GM23338 (cell line): ENCODE results near the gene FIP1L1. TPM values are rescaled to one million over a fixed set of nuclear protein-coding genes. Genes with fewer than 3 reads are reported as not detected.

Experiments used
- ATAC-seq: fragments of 200-7000 bp; cut with Tn5 transposase; 3 replicates; pipeline ENCODE4 v1.9.1; 2020
- DNase-seq: peaks from one replicate; pipeline ENCODE4 v3.0.0-alpha.2; 2015; ENCODE audit warnings: low spot score
- H2AFZ ChIP-seq: fragments of 200-600 bp; sonication (generic); 2 replicates; pipeline ENCODE4 v1.8.0; 2016; ENCODE audit warnings: antibody characterized with exemption, mild to moderate bottlenecking, moderate library complexity
- H3F3A ChIP-seq: fragments of 200-600 bp; sonication (generic); replicated peaks from 2 replicates; pipeline ENCODE4 v1.8.0; 2017; ENCODE audit warnings: antibody characterized with exemption, mixed run types, low read depth
- H3K27ac ChIP-seq: fragments of 200-600 bp; sonication (generic); 2 replicates; pipeline ENCODE4 v1.6.1; 2016; ENCODE audit warnings: low read depth
- H3K27me3 ChIP-seq: fragments of 200-600 bp; sonication (generic); 2 replicates; pipeline ENCODE4 v1.8.0; 2016; ENCODE audit warnings: mild to moderate bottlenecking, mixed run types, moderate library complexity; ENCODE audit not compliant: insufficient read depth
- H3K36me3 ChIP-seq: fragments of 200-600 bp; sonication (generic); 2 replicates; pipeline ENCODE4 v1.8.0; 2016; ENCODE audit warnings: mild to moderate bottlenecking; ENCODE audit not compliant: insufficient read depth
- H3K4me1 ChIP-seq: fragments of 200-600 bp; sonication (generic); 2 replicates; pipeline ENCODE4 v1.8.0; 2016; ENCODE audit warnings: mild to moderate bottlenecking, moderate library complexity; ENCODE audit not compliant: insufficient read depth
- H3K4me2 ChIP-seq: fragments of 200-600 bp; sonication (generic); 2 replicates; pipeline ENCODE4 v1.7.1; 2017; ENCODE audit warnings: mixed run types
- H3K4me3 ChIP-seq: fragments of 200-600 bp; sonication (generic); 2 replicates; pipeline ENCODE4 v1.6.1; 2016; ENCODE audit warnings: mixed run types
- H3K79me2 ChIP-seq: fragments of 200-600 bp; sonication (generic); replicated peaks from 2 replicates; pipeline ENCODE4 v1.8.0; 2017; ENCODE audit warnings: mild to moderate bottlenecking; ENCODE audit not compliant: insufficient read depth
- H3K9me2 ChIP-seq: fragments of 200-600 bp; sonication (generic); 2 replicates; pipeline ENCODE4 v1.8.0; 2017; ENCODE audit not compliant: insufficient read depth
- H4K20me1 ChIP-seq: fragments of 200-600 bp; sonication (generic); replicated peaks from 2 replicates; pipeline ENCODE4 v1.8.0; 2017; ENCODE audit warnings: mild to moderate bottlenecking; ENCODE audit not compliant: insufficient read depth
- H3K27ac Mint-ChIP-seq: 2 replicates; pipeline ENCODE4 v1.8.0; 2020; ENCODE audit warnings: inconsistent platforms, mild to moderate bottlenecking, moderate library complexity, mixed read lengths
- H3K27me3 Mint-ChIP-seq: 3 replicates; pipeline ENCODE4 v1.8.0; 2022; ENCODE audit warnings: low read depth, mild to moderate bottlenecking, moderate library complexity, mixed read lengths, inconsistent platforms; ENCODE audit not compliant: insufficient read depth, poor library complexity
- H3K36me3 Mint-ChIP-seq: 3 replicates; pipeline ENCODE4 v1.8.0; 2021; ENCODE audit warnings: low read depth, mild to moderate bottlenecking, inconsistent platforms, moderate library complexity, mixed read lengths
- H3K4me1 Mint-ChIP-seq: 3 replicates; pipeline ENCODE4 v1.8.0; 2020; ENCODE audit warnings: mild to moderate bottlenecking, inconsistent platforms, mixed read lengths
- H3K4me3 Mint-ChIP-seq: 3 replicates; pipeline ENCODE4 v1.8.0; 2021; ENCODE audit warnings: moderate library complexity, mild to moderate bottlenecking, inconsistent platforms, mixed read lengths
- H3K9me3 Mint-ChIP-seq: 3 replicates; pipeline ENCODE4 v1.8.0; 2020; ENCODE audit warnings: moderate library complexity, mild to moderate bottlenecking, inconsistent platforms, mixed read lengths
- CREB1 ChIP-seq: fragments of 250-450 bp; sonication (Bioruptor Pico); IDR thresholded peaks from 2 replicates; pipeline ENCODE4 v1.5.0; 2020; ENCODE audit warnings: low read depth, mild to moderate bottlenecking, moderate library complexity
- EZH2 ChIP-seq: fragments of 200-600 bp; sonication (generic); IDR thresholded peaks from one replicate; pipeline ENCODE4 v1.8.0; 2017; ENCODE audit warnings: antibody characterized with exemption, mild to moderate bottlenecking, low read depth; ENCODE audit not compliant: unreplicated experiment
- EZH2phosphoT487 ChIP-seq: fragments of 200-600 bp; sonication (generic); IDR thresholded peaks from one replicate; pipeline ENCODE4 v1.8.1; 2018; ENCODE audit warnings: antibody characterized with exemption; ENCODE audit not compliant: unreplicated experiment
- JUNB ChIP-seq: IDR thresholded peaks from one replicate; pipeline ENCODE4 v1.6.1; 2016; ENCODE audit warnings: antibody characterized with exemption; ENCODE audit not compliant: unreplicated experiment
- NANOG ChIP-seq: IDR thresholded peaks from 2 replicates; pipeline ENCODE4 v1.6.1; 2016; ENCODE audit warnings: antibody characterized with exemption, borderline replicate concordance
- POLR2AphosphoS5 ChIP-seq: IDR thresholded peaks from 2 replicates; pipeline ENCODE4 v1.6.1; 2016; ENCODE audit warnings: antibody characterized with exemption, low read depth
- REST ChIP-seq: IDR thresholded peaks from one replicate; pipeline ENCODE4 v1.6.1; 2018; ENCODE audit warnings: antibody characterized with exemption; ENCODE audit not compliant: unreplicated experiment
- ZNF114 ChIP-seq: fragments of 250-450 bp; sonication (Bioruptor Pico); IDR thresholded peaks from 2 replicates; pipeline ENCODE4 v1.5.0; 2020; ENCODE audit warnings: mild to moderate bottlenecking, moderate library complexity
- ZNF462 ChIP-seq: fragments of 250-450 bp; sonication (Bioruptor Pico); IDR thresholded peaks from 2 replicates; pipeline ENCODE4 v1.5.0; 2020; ENCODE audit warnings: mild to moderate bottlenecking, moderate library complexity
- polyA plus RNA-seq: library from polyadenylated mRNA; unstranded; fragments of >200 nt; fragmentation: Nextera tagmentation; extraction: Ambion mirVana; gene quantifications from 2 replicates; pipeline ENCODE4 v1.2.1, GENCODE V29; 2016
- total RNA-seq: library from RNA; depleted of rRNA; stranded (reverse); fragments of >200 nt; shearing (Covaris generic); gene quantifications from 2 replicates; pipeline ENCODE4 v1.2.3, GENCODE V29; 2014
- TF ChIP-seq, protein P1 (sequence below): IDR thresholded peaks from 2 replicates; pipeline ENCODE4 v1.6.1; 2016; ENCODE audit warnings: antibody characterized with exemption

Gene FIP1L1
- total and polyA plus RNA-seq, 2 experiments from 2014 or later: 43.3 to 54.0 TPM

GRCh38 chr4:53500546-53500945 lies 123.1 kb downstream of the FIP1L1 start:
- H4K20me1 ChIP-seq: no peaks in the 10 kb centered on the region
- H3K4me3 ChIP-seq: no peak overlapping the region
- no peak overlapping the region for H3K4me3 Mint-ChIP-seq
- H3K27ac Mint-ChIP-seq: no peak overlapping the region
- H3K27me3 Mint-ChIP-seq: no peaks in the 10 kb centered on the region
- peaks cover 10% of the 10 kb centered on the region for H3K4me1 ChIP-seq
- no peaks in the 10 kb centered on the region for H3K27me3 ChIP-seq
- no peak for DNase-seq
- H3K4me2 ChIP-seq: no peak overlapping the region
- no peaks in the 10 kb centered on the region for H3K9me2 ChIP-seq
- H3K27ac ChIP-seq: no peak overlapping the region
- ATAC-seq: no peak
- no peaks in the 10 kb centered on the region for H3K9me3 Mint-ChIP-seq
- H3K79me2 ChIP-seq: no peaks in the 10 kb centered on the region
- no peak overlapping the region for H2AFZ ChIP-seq
- no peaks in the 10 kb centered on the region for H3K36me3 Mint-ChIP-seq
- no peaks in the 10 kb centered on the region for H3F3A ChIP-seq
- no peak for TF ChIP-seq EZH2phosphoT487
- TF ChIP-seq CREB1: no peak
- TF ChIP-seq POLR2AphosphoS5: no peak
- TF ChIP-seq REST: no peak
- TF ChIP-seq, protein P1, sequence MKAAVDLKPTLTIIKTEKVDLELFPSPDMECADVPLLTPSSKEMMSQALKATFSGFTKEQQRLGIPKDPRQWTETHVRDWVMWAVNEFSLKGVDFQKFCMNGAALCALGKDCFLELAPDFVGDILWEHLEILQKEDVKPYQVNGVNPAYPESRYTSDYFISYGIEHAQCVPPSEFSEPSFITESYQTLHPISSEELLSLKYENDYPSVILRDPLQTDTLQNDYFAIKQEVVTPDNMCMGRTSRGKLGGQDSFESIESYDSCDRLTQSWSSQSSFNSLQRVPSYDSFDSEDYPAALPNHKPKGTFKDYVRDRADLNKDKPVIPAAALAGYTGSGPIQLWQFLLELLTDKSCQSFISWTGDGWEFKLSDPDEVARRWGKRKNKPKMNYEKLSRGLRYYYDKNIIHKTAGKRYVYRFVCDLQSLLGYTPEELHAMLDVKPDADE: no peak
- TF ChIP-seq EZH2: no peak
- TF ChIP-seq NANOG: no peak
- TF ChIP-seq ZNF114 (CRISPR knock-in tag): no peak
- no peak for TF ChIP-seq JUNB
- no peaks in the 10 kb centered on the region for H3K36me3 ChIP-seq
- H3K4me1 Mint-ChIP-seq: peaks cover 14% of the 10 kb centered on the region

DNA sequence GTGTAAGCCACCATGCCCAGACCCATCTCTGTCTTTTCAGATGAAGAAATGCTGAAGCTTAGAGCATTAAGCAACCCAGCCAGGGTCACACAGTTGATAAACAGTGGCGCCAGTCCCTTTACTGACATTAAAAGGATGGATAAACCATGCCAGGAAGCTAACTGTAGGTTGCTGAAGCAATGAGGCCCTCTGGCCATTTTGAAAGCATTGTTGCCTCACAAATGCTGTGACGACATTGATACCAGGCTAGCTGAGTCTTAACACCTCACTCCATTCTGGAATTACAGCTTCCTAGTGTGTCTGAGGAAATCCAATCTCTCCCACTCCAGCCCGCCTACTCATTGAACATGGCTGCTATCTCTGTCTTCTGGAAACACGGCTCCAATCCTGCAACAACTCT lies 124.1 kb downstream of the FIP1L1 start:
- H3K9me3 Mint-ChIP-seq: no peaks in the 10 kb centered on the region
- H3K27me3 Mint-ChIP-seq: no peaks in the 10 kb centered on the region
- H3K4me1 Mint-ChIP-seq: peaks cover 14% of the 10 kb centered on the region
- Histone ChIP-seq H3K4me3 (no peak overlapping the region), H3K27ac (no peak overlapping the region), H3K4me1 (peaks cover 10% of the 10 kb centered on the region), H4K20me1 (no peaks in the 10 kb centered on the region), H3K4me2 (no peak overlapping the region), H3K27me3 (no peaks in the 10 kb centered on the region), H3K36me3 (no peaks in the 10 kb centered on the region), H3K9me2 (no peaks in the 10 kb centered on the region), H3F3A (no peaks in the 10 kb centered on the region), H2AFZ (no peak overlapping the region), H3K79me2 (no peaks in the 10 kb centered on the region)
- no peak overlapping the region for H3K27ac Mint-ChIP-seq
- H3K36me3 Mint-ChIP-seq: no peaks in the 10 kb centered on the region
- ATAC-seq (no peak), DNase-seq (no peak)
- H3K4me3 Mint-ChIP-seq: no peak overlapping the region
- TF ChIP-seq, protein P1: no peak
- TF ChIP-seq EZH2 (no peak), ZNF462 (no peak)
